ENCODE results near the gene DNAJC16.

DNAJC16 gene

DNA sequence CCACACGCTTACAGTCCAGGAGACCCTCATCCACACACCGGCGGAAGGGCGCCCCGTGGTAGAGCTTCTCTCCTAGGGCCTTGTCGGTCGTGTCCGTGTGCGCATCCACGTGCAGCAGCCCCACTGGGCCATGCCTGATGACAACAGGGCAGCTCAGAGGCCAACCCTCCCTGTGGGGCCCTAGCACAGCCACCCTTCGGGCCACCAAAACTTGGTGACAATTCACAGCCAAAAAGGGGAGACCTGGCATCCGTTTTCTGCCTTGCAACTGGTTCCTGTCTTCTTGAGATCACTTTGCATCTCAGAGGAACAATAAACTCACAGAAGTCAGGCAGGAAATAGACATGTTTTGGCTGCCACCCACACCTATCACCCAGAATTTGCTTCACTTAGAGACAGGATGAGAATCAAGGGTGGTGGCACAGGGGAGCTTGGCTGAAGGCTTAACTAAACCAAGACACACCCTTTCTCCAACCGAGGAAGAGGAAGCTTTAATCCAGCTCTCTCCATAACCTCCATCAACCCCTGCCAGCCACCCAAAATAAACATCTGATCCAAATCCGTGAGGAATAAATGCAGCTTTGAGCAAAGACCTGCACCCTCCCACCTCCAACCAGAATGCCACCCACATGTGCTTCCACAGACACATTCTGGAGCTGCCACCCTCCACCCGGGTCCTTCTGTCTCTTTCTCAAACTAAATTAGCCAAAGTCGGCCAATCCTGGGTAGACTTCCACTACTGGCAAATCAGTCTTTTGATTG lies 52.5 kb downstream of the DNAJC16 start:
- no peak for TF ChIP-seq MYC (IDR thresholded peaks at IDR 0.05; ENCODE audit: low read depth, low read length)
- TF ChIP-seq, protein P1, sequence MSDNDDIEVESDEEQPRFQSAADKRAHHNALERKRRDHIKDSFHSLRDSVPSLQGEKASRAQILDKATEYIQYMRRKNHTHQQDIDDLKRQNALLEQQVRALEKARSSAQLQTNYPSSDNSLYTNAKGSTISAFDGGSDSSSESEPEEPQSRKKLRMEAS (IDR thresholded peaks at IDR 0.05; ENCODE audit: low read depth, low read length) = no peak
- TF ChIP-seq, protein P2, sequence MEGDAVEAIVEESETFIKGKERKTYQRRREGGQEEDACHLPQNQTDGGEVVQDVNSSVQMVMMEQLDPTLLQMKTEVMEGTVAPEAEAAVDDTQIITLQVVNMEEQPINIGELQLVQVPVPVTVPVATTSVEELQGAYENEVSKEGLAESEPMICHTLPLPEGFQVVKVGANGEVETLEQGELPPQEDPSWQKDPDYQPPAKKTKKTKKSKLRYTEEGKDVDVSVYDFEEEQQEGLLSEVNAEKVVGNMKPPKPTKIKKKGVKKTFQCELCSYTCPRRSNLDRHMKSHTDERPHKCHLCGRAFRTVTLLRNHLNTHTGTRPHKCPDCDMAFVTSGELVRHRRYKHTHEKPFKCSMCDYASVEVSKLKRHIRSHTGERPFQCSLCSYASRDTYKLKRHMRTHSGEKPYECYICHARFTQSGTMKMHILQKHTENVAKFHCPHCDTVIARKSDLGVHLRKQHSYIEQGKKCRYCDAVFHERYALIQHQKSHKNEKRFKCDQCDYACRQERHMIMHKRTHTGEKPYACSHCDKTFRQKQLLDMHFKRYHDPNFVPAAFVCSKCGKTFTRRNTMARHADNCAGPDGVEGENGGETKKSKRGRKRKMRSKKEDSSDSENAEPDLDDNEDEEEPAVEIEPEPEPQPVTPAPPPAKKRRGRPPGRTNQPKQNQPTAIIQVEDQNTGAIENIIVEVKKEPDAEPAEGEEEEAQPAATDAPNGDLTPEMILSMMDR (IDR thresholded peaks at IDR 0.05; ENCODE audit: low read depth, low read length) = no peak
- DNase-seq (ENCODE audit: low read depth) = no peak
- H3K4me3 ChIP-seq (ENCODE audit: low read depth, low read length) = no peak overlapping the region

DNA sequence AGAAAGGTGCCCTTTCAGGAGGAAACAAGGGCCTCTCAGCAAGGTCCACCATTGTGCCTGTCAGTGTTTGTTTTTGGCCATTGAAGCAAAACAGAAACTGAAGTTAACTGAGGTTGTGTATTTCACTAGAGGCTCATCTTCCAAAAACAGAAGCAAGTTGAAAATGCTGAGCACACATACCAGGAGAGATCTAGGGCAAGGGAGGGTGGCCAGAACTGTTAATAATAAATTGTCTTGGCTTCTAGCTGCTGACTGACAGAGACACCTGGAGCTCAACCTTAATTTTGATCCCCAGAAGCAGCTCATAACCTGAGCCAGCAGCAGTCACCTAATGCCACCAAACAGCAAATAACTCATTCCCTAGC lies 53.0 kb downstream of the DNAJC16 start:
- H3K4me3 ChIP-seq (ENCODE audit: low read depth, low read length) = no peak overlapping the region
- no peak for DNase-seq (ENCODE audit: low read depth)
- TF ChIP-seq, protein P1 (IDR thresholded peaks at IDR 0.05; ENCODE audit: low read depth, low read length) = no peak
- TF ChIP-seq, protein P2 (IDR thresholded peaks at IDR 0.05; ENCODE audit: low read depth, low read length) = no peak
- TF ChIP-seq POLR2A (IDR thresholded peaks at IDR 0.05; ENCODE audit: extremely low read depth, insufficient read length) (no peak), MYC (IDR thresholded peaks at IDR 0.05; ENCODE audit: low read depth, low read length) (no peak)

DNA sequence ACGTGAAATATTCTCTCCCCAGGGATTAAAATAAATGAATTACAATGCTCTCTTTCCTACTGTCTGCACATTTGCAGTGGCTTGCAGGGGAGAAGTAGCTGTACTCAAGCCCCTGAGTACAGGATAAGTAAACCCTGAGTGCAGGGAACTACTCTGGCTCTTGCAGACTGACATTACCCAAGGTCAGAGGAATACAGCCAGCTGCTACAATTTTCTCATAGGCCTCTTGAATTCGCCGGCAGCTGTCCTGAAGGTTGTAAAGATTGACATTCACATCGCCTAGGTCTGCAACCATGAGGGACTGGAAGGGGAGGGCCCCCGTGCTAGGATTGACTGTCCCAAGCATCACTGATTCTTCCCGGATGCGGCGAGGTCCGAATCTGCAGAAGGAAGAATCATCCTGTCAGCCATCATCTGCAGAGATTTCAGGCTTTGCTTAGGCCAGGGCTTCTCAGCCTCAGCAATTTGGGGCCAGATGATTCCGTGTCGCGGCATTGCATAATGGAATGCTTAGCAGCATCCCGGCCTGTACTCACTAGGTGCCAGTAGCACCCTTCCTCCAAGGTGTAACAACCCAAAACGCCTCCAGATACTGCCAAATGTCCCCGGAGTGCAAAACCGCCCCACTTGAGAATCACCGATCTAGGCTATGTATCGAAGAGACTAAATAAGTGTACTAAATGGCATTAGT lies 56.5 kb downstream of the DNAJC16 start:
- DNase-seq (ENCODE audit: low read depth) = no peak
- no peak overlapping the region for H3K4me3 ChIP-seq (ENCODE audit: low read depth, low read length)
- TF ChIP-seq MYC (IDR thresholded peaks at IDR 0.05; ENCODE audit: low read depth, low read length) = no peak
- TF ChIP-seq, protein P2 (IDR thresholded peaks at IDR 0.05; ENCODE audit: low read depth, low read length) = no peak
- no peak for TF ChIP-seq POLR2A (IDR thresholded peaks at IDR 0.05; ENCODE audit: extremely low read depth, insufficient read length)
- TF ChIP-seq, protein P1 (IDR thresholded peaks at IDR 0.05; ENCODE audit: low read depth, low read length) = no peak

DNA sequence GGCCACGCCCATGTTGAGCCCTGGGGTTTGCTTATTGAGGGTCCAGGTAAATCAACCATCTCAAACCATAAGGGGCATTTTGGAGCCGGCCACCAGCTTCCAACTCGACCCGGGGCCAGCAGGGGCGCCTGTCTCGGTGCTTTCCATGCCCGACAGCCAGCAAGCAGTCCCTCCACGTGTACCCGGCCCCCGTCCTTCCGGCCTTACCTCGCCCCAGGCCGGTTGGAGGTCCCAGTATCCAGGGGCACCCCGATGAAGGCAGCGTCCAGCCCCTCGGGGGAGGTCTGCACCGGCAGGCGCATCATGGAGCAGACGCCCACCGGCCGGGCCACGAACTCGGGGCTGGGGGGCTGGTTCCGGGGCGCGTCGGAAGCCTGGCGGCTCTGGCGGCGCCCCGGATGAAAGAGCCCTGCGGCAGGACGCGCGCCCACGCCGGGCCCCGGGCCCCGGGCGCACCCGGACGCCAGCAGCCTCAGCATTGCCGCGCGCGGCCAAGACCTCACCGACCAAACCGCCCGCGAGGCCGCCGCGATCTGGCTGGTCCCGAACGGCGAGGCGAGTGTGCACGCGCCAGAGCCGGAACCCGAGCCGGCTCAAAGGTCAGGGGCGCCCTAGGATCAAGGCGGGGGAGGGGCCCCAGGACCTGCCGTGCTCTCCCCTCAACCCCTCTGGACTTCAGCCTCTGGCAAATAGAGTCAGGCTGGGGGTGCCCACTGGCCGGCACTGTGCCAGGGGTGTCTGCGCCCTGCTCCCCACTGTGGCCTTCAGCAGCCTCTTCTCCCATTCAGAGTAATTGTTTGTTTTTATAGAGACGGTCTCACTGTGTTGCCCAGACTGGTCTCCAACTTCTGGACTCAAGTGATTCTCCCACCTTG lies 58.1 kb downstream of the DNAJC16 start, which contains the start of gene AGMAT:
TSS of gene AGMAT (minus strand) at position 563 of the 875 bp plus-strand sequence. CDS start at position 479, 84 bp downstream.
- peak; percentile 89 for TF ChIP-seq MYC (IDR thresholded peaks at IDR 0.05; ENCODE audit: low read depth, low read length)
- TF ChIP-seq, protein P2 (IDR thresholded peaks at IDR 0.05; ENCODE audit: low read depth, low read length) = peak; percentile 36
- TF ChIP-seq, protein P1 (IDR thresholded peaks at IDR 0.05; ENCODE audit: low read depth, low read length) = peak; percentile 84
- TF ChIP-seq POLR2A (IDR thresholded peaks at IDR 0.05; ENCODE audit: extremely low read depth, insufficient read length) = no peak
- DNase-seq (ENCODE audit: low read depth) = peak; percentile 79
- H3K4me3 ChIP-seq (ENCODE audit: low read depth, low read length) = peak within 1 kb of the TSS; percentile 43

DNA sequence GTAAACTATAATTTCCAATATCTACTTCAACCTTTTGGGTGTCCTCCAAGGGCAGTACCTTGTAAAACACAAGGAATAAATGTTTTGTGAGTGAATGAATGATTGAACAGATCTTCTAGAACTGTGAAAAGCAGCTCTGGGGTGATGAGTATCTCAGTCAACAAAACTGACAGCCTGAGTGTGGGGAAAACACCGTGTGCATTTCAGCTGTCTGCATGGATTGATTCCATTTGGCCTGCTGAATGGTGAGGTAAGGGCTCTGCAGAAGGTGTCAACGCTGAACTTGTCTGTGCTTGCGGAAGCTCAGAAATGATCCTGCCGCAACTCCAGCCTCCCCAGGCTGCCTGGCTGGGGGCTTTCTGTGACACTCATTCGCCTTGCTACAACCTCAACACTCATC lies 65.6 kb downstream of the DNAJC16 start:
- DNase-seq (ENCODE audit: low read depth) = no peak
- H3K4me3 ChIP-seq (ENCODE audit: low read depth, low read length) = no peak overlapping the region
- TF ChIP-seq, protein P2 (IDR thresholded peaks at IDR 0.05; ENCODE audit: low read depth, low read length) = no peak
- TF ChIP-seq MYC (IDR thresholded peaks at IDR 0.05; ENCODE audit: low read depth, low read length) = no peak
- no peak for TF ChIP-seq POLR2A (IDR thresholded peaks at IDR 0.05; ENCODE audit: extremely low read depth, insufficient read length)
- TF ChIP-seq, protein P1 (IDR thresholded peaks at IDR 0.05; ENCODE audit: low read depth, low read length) = no peak

All from NB4 (cell line).